D721Med (cell line): Measurements from ENCODE around the gene SALL4.

Experiments
- DNase-seq: peaks from one replicate; pipeline ENCODE4 v3.0.0; 2011; ENCODE audit warnings: low spot score; ENCODE audit not compliant: insufficient read length
- FAIRE-seq: peaks from 2 replicates; lab custom pipeline; 2011; peaks lifted over from hg19 to GRCh38; lab: Jason Lieb, UNC
- TF ChIP-seq, protein P1 (sequence below): IDR thresholded peaks from 2 replicates; pipeline ENCODE4 v1.5.1; 2012; ENCODE audit warnings: mild to moderate bottlenecking, control low read depth; ENCODE audit not compliant: insufficient read depth; ENCODE audit errors: missing control alignments

The SALL4 gene

GRCh38 chr20:51812861-51813260, 10.5 kb upstream of the SALL4 start:
- TF ChIP-seq, protein P1, sequence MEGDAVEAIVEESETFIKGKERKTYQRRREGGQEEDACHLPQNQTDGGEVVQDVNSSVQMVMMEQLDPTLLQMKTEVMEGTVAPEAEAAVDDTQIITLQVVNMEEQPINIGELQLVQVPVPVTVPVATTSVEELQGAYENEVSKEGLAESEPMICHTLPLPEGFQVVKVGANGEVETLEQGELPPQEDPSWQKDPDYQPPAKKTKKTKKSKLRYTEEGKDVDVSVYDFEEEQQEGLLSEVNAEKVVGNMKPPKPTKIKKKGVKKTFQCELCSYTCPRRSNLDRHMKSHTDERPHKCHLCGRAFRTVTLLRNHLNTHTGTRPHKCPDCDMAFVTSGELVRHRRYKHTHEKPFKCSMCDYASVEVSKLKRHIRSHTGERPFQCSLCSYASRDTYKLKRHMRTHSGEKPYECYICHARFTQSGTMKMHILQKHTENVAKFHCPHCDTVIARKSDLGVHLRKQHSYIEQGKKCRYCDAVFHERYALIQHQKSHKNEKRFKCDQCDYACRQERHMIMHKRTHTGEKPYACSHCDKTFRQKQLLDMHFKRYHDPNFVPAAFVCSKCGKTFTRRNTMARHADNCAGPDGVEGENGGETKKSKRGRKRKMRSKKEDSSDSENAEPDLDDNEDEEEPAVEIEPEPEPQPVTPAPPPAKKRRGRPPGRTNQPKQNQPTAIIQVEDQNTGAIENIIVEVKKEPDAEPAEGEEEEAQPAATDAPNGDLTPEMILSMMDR = no peak
- DNase-seq = no peak
- no peak for FAIRE-seq

DNA sequence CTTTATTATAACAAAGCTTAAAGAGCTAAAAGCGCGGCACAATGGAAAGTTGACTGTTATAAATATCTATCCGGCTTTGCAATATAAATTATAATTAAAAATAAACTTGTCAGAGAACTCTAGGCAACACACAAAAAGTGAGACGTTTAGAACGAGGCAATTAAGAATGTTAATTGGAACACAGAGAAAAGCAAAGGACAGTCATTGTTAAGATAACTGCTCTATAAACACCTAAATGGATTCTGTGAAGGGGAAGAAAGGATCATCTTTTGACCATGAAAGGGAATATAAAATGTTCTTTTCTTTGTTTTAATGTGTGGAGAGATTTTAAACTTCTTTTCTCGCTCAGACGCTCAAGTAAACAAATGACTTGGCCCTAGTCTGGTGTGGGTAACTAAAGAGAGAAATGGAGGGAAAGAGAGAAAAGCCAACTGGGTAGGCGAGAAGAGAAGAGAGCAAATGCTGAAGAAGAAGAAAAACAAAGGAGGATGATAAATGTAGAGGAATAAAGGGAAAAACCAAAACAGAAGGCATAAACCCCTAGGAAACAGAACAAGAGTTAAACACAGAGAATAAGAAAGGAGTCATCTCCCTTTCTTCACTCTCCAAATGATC, 9.3 kb upstream of the SALL4 start:
- TF ChIP-seq, protein P1 = no peak
- FAIRE-seq (no peak), DNase-seq (no peak)

- TF ChIP-seq, protein P1 = no peak
- no peak for DNase-seq
- FAIRE-seq = no peak
Observed at GRCh38 chr20:51811042-51811355, 8.7 kb upstream of the SALL4 start.

DNA sequence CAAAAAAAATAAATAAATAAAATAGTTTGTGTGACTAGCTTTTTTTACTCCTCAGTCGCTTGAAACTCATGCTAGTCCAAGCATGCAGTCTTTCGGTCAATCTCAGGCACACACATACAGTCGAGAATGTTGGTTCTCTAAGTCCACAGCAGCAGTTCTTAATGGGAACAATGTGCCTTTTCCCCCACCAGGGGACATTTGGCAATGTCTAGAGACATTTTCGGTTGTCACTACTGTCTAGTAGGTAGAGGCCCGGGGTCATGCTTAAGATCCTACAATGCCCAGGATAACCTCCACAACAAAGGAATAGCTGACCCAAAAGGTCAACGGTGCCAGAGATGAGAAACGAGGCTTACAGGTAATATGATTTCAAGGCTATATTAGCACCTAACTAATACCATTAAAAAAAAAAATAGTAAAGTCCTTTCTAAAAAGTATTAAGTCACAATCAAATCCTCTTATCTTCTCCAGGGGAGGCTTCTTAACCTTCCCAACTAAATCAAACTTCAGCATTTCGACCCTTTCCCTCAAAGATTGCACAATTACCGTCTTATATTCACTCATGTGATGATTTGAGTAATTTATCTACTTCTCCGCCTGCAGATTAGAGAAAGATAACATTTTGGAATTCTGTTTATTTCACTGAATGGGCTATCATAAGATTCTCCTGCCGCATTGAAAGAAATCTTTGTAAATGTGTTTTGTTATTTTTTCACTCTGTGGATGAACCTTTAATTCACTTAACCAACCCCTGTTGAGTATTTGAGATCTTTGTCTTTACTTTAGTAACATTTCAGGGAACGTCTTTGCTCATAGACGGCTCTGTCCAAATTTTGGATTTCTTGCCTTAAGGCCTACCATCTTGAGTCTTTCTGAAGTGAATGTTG, 8.1 kb upstream of the SALL4 start:
- no peak for FAIRE-seq
- TF ChIP-seq, protein P1 = no peak
- DNase-seq = no peak

DNA sequence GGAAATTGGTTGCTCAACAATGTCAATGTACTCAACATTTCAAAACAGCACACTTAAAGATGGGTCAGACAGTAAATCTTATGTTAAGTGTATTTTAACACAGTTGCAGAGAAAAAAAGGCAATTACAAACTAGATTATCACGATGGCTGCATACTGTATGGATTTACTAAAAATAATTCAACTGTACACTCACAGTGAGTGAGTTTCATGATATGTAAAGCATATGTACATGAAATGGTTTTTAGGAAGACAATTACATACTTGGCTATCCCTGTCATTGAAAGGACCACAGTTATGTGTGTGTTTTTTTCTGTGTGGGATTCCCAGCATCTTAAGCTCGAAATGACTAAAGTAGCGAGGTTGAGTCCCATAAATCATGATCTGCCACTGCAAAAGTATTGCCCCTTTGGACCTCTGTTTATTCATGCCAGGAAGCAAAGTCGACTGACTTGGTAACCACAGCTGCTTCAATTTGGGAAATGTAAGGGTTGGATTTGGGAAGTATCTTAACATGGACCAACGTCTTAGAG, 5.5 kb upstream of the SALL4 start:
- FAIRE-seq (no peak), DNase-seq (no peak)
- TF ChIP-seq, protein P1 = no peak

GRCh38 chr20:51804754-51805153, 2.4 kb upstream of the SALL4 start:
- FAIRE-seq = no peak

More at GRCh38 chr20:51804754-51805153, 2.4 kb upstream of the SALL4 start:
- TF ChIP-seq, protein P1 = no peak
- DNase-seq = no peak
